CD14-positive monocyte (primary cell): ENCODE data around the gene AK1. TPM values are rescaled to one million over a fixed set of nuclear protein-coding genes. Genes with fewer than 3 reads are reported as not detected.

ENCODE experiments used
- DNase-seq, 3 donors: peaks; one replicate each; pipeline ENCODE4 v3.0.0-alpha.2; 2011 to 2022
- H2AFZ ChIP-seq: 2 replicates; pipeline ENCODE4 v1.6.0; 2012; ENCODE audit warnings: mild to moderate bottlenecking, low read depth, low read length, inconsistent platforms; ENCODE audit not compliant: insufficient read depth, poor library complexity, severe bottlenecking
- H3K27ac ChIP-seq, 2 donors: 1 replicate in 1 of 2; 2 replicates in 1 of 2; pipeline ENCODE4 v1.5.1; 2012 to 2013; ENCODE audit warnings: low read length in 2 of 2, control low read depth in 1 of 2, inconsistent platforms in 1 of 2, low read depth in 1 of 2, mild to moderate bottlenecking in 1 of 2
- H3K27me3 ChIP-seq, 2 donors: one replicate each; pipeline versions ENCODE4 v1.6.0 to v1.6.1; 2011 to 2013; ENCODE audit warnings: low read length in 2 of 2; ENCODE audit not compliant: control insufficient read depth in 2 of 2, insufficient read depth in 2 of 2
- H3K36me3 ChIP-seq, 2 donors: replicated peaks in 1 of 2; 1 replicate in 1 of 2; 2 replicates in 1 of 2; pipeline versions ENCODE4 v1.5.1 to v1.6.1; 2012 to 2013; ENCODE audit warnings: low read length in 2 of 2, control low read depth in 1 of 2, inconsistent platforms in 1 of 2, mild to moderate bottlenecking in 1 of 2; ENCODE audit not compliant: insufficient read depth in 2 of 2, control insufficient read depth in 1 of 2
- H3K4me1 ChIP-seq, 2 donors: 1 replicate in 1 of 2; 2 replicates in 1 of 2; pipeline versions ENCODE4 v1.5.1 to v1.6.1; 2012 to 2013; ENCODE audit warnings: low read length in 2 of 2, control low read depth in 1 of 2, inconsistent platforms in 1 of 2, mild to moderate bottlenecking in 1 of 2, moderate library complexity in 1 of 2; ENCODE audit not compliant: insufficient read depth in 2 of 2, control insufficient read depth in 1 of 2
- H3K4me2 ChIP-seq: replicated peaks from 2 replicates; pipeline ENCODE3; 2012; ENCODE audit warnings: low read length, moderate library complexity, mild to moderate bottlenecking; ENCODE audit not compliant: poor library complexity, severe bottlenecking; ENCODE audit errors: extremely low read depth
- H3K4me3 ChIP-seq, 3 experiments: fragments of 200-600 bp in 1 of 3; sonication (generic) in 1 of 3; replicated peaks in 1 of 3; 1 replicate in 2 of 3; 2 replicates in 1 of 3; pipeline ENCODE4 v1.5.1; 2011 to 2013; ENCODE audit warnings: low read length in 3 of 3, mild to moderate bottlenecking in 3 of 3, control low read depth in 2 of 3, low read depth in 2 of 3, inconsistent platforms in 1 of 3, moderate library complexity in 1 of 3
- H3K79me2 ChIP-seq: 2 replicates; pipeline ENCODE4 v1.6.0; 2012; ENCODE audit warnings: mild to moderate bottlenecking, control low read depth, inconsistent platforms, low read length, moderate library complexity; ENCODE audit not compliant: insufficient read depth
- H3K9ac ChIP-seq: 2 replicates; pipeline ENCODE4 v1.6.0; 2017; ENCODE audit warnings: low read length, mild to moderate bottlenecking; ENCODE audit not compliant: insufficient read depth, poor library complexity, severe bottlenecking
- H3K9me3 ChIP-seq, 2 donors: replicated peaks in 1 of 2; 1 replicate in 1 of 2; 2 replicates in 1 of 2; pipeline versions ENCODE4 v1.5.1 to v1.6.1; 2012 to 2013; ENCODE audit warnings: low read length in 2 of 2, control low read depth in 1 of 2; ENCODE audit not compliant: control insufficient read depth in 1 of 2, insufficient read depth in 1 of 2
- H4K20me1 ChIP-seq: 2 replicates; pipeline ENCODE4 v1.6.0; 2012; ENCODE audit warnings: mild to moderate bottlenecking, low read length, control low read depth, moderate library complexity; ENCODE audit not compliant: insufficient read depth
- H3K27ac Mint-ChIP-seq, 7 donors: one replicate each; pipeline ENCODE4 v1.8.0; 2020; ENCODE audit warnings: mild to moderate bottlenecking in 7 of 7, mixed read lengths in 7 of 7, moderate library complexity in 6 of 7, inconsistent platforms in 2 of 7
- H3K27me3 Mint-ChIP-seq, 3 donors: one replicate each; pipeline ENCODE4 v1.8.0; 2021 to 2022; ENCODE audit warnings: low read depth in 3 of 3, mild to moderate bottlenecking in 3 of 3, mixed read lengths in 3 of 3, moderate library complexity in 3 of 3, inconsistent platforms in 1 of 3
- H3K36me3 Mint-ChIP-seq, 2 donors: one replicate each; pipeline ENCODE4 v1.8.0; 2020; ENCODE audit warnings: mixed read lengths in 2 of 2, inconsistent platforms in 1 of 2, mild to moderate bottlenecking in 1 of 2
- H3K4me1 Mint-ChIP-seq: one replicate; pipeline ENCODE4 v1.8.0; 2020; ENCODE audit warnings: mild to moderate bottlenecking, mixed read lengths
- H3K4me3 Mint-ChIP-seq, 2 donors: one replicate each; pipeline ENCODE4 v1.8.0; 2020; ENCODE audit warnings: mild to moderate bottlenecking in 2 of 2, mixed read lengths in 2 of 2, moderate library complexity in 1 of 2
- H3K9me3 Mint-ChIP-seq, 7 donors: one replicate each; pipeline ENCODE4 v1.8.0; 2020 to 2022; ENCODE audit warnings: mixed read lengths in 7 of 7, mild to moderate bottlenecking in 6 of 7, moderate library complexity in 6 of 7, inconsistent platforms in 2 of 7
- CTCF ChIP-seq: fragments of 200-600 bp; IDR thresholded peaks from one replicate; pipeline ENCODE4 v1.8.0; 2022; ENCODE audit warnings: antibody characterized with exemption, mild to moderate bottlenecking
- WGBS: methylation state at CpG from one replicate; pipeline ENCODE4 v1.1.5; 2013; ENCODE audit warnings: missing lambda C conversion rate; ENCODE audit not compliant: insufficient coverage; 5-methylcytosine and 5-hydroxymethylcytosine counted together
- intact Hi-C, 2 donors: fragments of 100-400 bp; cut with micrococcal nuclease; formaldehyde crosslinking; loops; one replicate each; pipeline versions ENCODE4 v1.15.0 to v1.15.1; 2023
- polyA plus RNA-seq, 3 donors: library from polyadenylated mRNA; depleted of rRNA in 1 of 3; unstranded in 2 of 3; stranded (reverse) in 1 of 3; fragments of 300-500 nt in 2 of 3; fragments of >200 nt in 1 of 3; fragmentation: Illumina TruSeq in 2 of 3; gene quantifications; 1 replicate in 2 of 3; 2 replicates in 1 of 3; pipeline ENCODE4 v1.2.3, GENCODE V29; 2012 to 2021

AK1 gene
- polyA plus RNA-seq, 3 donors, result 3.5 TPM; not detected in 2

- H3K36me3 ChIP-seq, result peaks cover 18 to 27% of the 10 kb centered on the region in 2 donors
- intact Hi-C loops, result no loop called here
- H3K27me3 ChIP-seq, result no peaks in the 10 kb centered on the region
- no peak for DNase-seq
- no peak overlapping the region for H2AFZ ChIP-seq
- peaks cover 5% of the 10 kb centered on the region for H3K4me1 Mint-ChIP-seq
- H3K79me2 ChIP-seq, result no peaks in the 10 kb centered on the region
- no peak overlapping the region for H3K4me2 ChIP-seq
- peaks cover 13% of the 10 kb centered on the region for H4K20me1 ChIP-seq
- peaks cover 13 to 17% of the 10 kb centered on the region in 2 donors for H3K9me3 ChIP-seq
- H3K9me3 Mint-ChIP-seq, result peaks cover 12 to 19% (median 15%) of the 10 kb centered on the region in 7 donors
- peaks cover 0 to 3% (median 0%) of the 10 kb centered on the region in 3 donors for H3K27me3 Mint-ChIP-seq
- no peak for TF ChIP-seq CTCF
- H3K27ac ChIP-seq, result peak overlapping the region in 1 of 2 donors; percentile 14
- H3K27ac Mint-ChIP-seq, result peak overlapping the region in 2 of 7 donors; percentile 30 to 40
- no peak overlapping the region for H3K9ac ChIP-seq
- H3K4me3 ChIP-seq, result no peak overlapping the region
- peaks cover 31 to 41% of the 10 kb centered on the region in 2 donors for H3K36me3 Mint-ChIP-seq
- H3K4me3 Mint-ChIP-seq, result no peak overlapping the region
- WGBS, result 100% methylated on average over 5 of the region's 16 CpGs
- no peaks in the 10 kb centered on the region for H3K4me1 ChIP-seq
Observed at GRCh38 chr9:127844821-127845359, 32.6 kb downstream of the AK1 start.

- peaks cover 8% of the 10 kb centered on the region for H4K20me1 ChIP-seq
- Mint-ChIP-seq H3K9me3 (no peaks in the 10 kb centered on the region), H3K36me3 (peaks cover 33 to 51% of the 10 kb centered on the region in 2 donors), H3K4me1 (peaks cover 25% of the 10 kb centered on the region), H3K27me3 (peaks cover 2 to 6% (median 2%) of the 10 kb centered on the region in 3 donors), H3K4me3 (no peak overlapping the region), H3K27ac (peak overlapping the region in 1 of 7 donors; percentile 37)
- H3K4me1 ChIP-seq, result peaks cover 14 to 16% of the 10 kb centered on the region in 2 donors
- no peak overlapping the region for H3K4me3 ChIP-seq
- H2AFZ ChIP-seq, result no peak overlapping the region
- no peak overlapping the region for H3K4me2 ChIP-seq
- no peaks in the 10 kb centered on the region for H3K9me3 ChIP-seq
- no peak for TF ChIP-seq CTCF
- peaks cover 17 to 18% of the 10 kb centered on the region in 2 donors for H3K36me3 ChIP-seq
- no peaks in the 10 kb centered on the region for H3K27me3 ChIP-seq
- no peak for DNase-seq
- WGBS, result 95% methylated on average over 13 of the region's 15 CpGs
- no peak overlapping the region for H3K27ac ChIP-seq
- intact Hi-C loops, result no loop called here
- H3K79me2 ChIP-seq, result no peaks in the 10 kb centered on the region
- no peak overlapping the region for H3K9ac ChIP-seq
Observed at GRCh38 chr9:127841087-127841835, 36.2 kb downstream of the AK1 start.
